Neural crest cell (in vitro differentiated cells): ENCODE measurements around the gene PI4K2A. TPM values are rescaled to one million over a fixed set of nuclear protein-coding genes. Genes with fewer than 3 reads are reported as not detected.

Experiments
- DNase-seq: peaks from one replicate; pipeline ENCODE4 v3.0.0; 2021; ENCODE audit warnings: low read depth, mixed read lengths, low spot score
- H3K27ac Mint-ChIP-seq: one replicate; pipeline ENCODE4 v1.8.0; 2021; ENCODE audit warnings: mild to moderate bottlenecking, mixed read lengths; ENCODE audit not compliant: unreplicated experiment
- H3K27me3 Mint-ChIP-seq: 2 replicates; pipeline ENCODE4 v1.8.0; 2021; ENCODE audit warnings: low read depth, mild to moderate bottlenecking, mixed read lengths
- H3K36me3 Mint-ChIP-seq: 2 replicates; pipeline ENCODE4 v1.8.0; 2021; ENCODE audit warnings: low read depth, mild to moderate bottlenecking, mixed read lengths
- H3K4me1 Mint-ChIP-seq: 2 replicates; pipeline ENCODE4 v1.8.0; 2021; ENCODE audit warnings: mixed read lengths
- H3K4me3 Mint-ChIP-seq: one replicate; pipeline ENCODE4 v1.8.0; 2021; ENCODE audit warnings: mild to moderate bottlenecking, mixed read lengths
- H3K9me3 Mint-ChIP-seq: 2 replicates; pipeline ENCODE4 v1.8.0; 2021; ENCODE audit warnings: mixed read lengths
- CTCF ChIP-seq: fragments of 200-600 bp; sonication (generic); conservative IDR thresholded peaks from 2 replicates; pipeline ENCODE4 v1.5.0; 2021; ENCODE audit warnings: antibody characterized with exemption, mild to moderate bottlenecking
- total RNA-seq: library from RNA; stranded (reverse); gene quantifications from 2 replicates; pipeline ENCODE4 v1.2.1, GENCODE V29; 2021

PI4K2A gene
- total RNA-seq, 1 donor from 2014 or later, result 19.4 TPM

GRCh38 chr10:97598407-97599271 is 41.8 kb upstream of the PI4K2A start:
- Mint-ChIP-seq H3K36me3 (no peaks in the 10 kb centered on the region), H3K4me3 (no peak overlapping the region), H3K4me1 (no peaks in the 10 kb centered on the region), H3K27me3 (no peaks in the 10 kb centered on the region), H3K9me3 (no peaks in the 10 kb centered on the region), H3K27ac (no peak overlapping the region)
- no peak for DNase-seq
- no peak for TF ChIP-seq CTCF

GRCh38 chr10:97599272-97599619 is 41.2 kb upstream of the PI4K2A start:
- no peak overlapping the region for H3K27ac Mint-ChIP-seq
- no peaks in the 10 kb centered on the region for H3K4me1 Mint-ChIP-seq
- no peaks in the 10 kb centered on the region for H3K9me3 Mint-ChIP-seq

GRCh38 chr10:97600616-97601015 is 39.9 kb upstream of the PI4K2A start:
- no peaks in the 10 kb centered on the region for H3K9me3 Mint-ChIP-seq
- H3K4me3 Mint-ChIP-seq, result no peak overlapping the region
- no peaks in the 10 kb centered on the region for H3K27me3 Mint-ChIP-seq
- H3K27ac Mint-ChIP-seq, result no peak overlapping the region
- TF ChIP-seq CTCF, result no peak
- no peaks in the 10 kb centered on the region for H3K4me1 Mint-ChIP-seq
- DNase-seq, result no peak
- H3K36me3 Mint-ChIP-seq, result no peaks in the 10 kb centered on the region

More at GRCh38 chr10:97599272-97599619, 41.2 kb upstream of the PI4K2A start:
- DNase-seq, result no peak
- Mint-ChIP-seq H3K27me3 (no peaks in the 10 kb centered on the region), H3K36me3 (no peaks in the 10 kb centered on the region), H3K4me3 (no peak overlapping the region)
- no peak for TF ChIP-seq CTCF

- Mint-ChIP-seq H3K36me3 (no peaks in the 10 kb centered on the region), H3K4me1 (no peaks in the 10 kb centered on the region), H3K9me3 (no peaks in the 10 kb centered on the region), H3K4me3 (no peak overlapping the region), H3K27me3 (no peaks in the 10 kb centered on the region), H3K27ac (no peak overlapping the region)
- TF ChIP-seq CTCF, result no peak
- no peak for DNase-seq
These were observed 38.9 kb upstream of the PI4K2A start for GRCh38 chr10:97601268-97602215.

- no peak for TF ChIP-seq CTCF
- H3K4me3 Mint-ChIP-seq, result no peak overlapping the region
- no peaks in the 10 kb centered on the region for H3K36me3 Mint-ChIP-seq
- H3K27me3 Mint-ChIP-seq, result no peaks in the 10 kb centered on the region
- H3K27ac Mint-ChIP-seq, result peak overlapping the region; percentile 2
- H3K9me3 Mint-ChIP-seq, result no peaks in the 10 kb centered on the region
- peaks cover 12% of the 10 kb centered on the region for H3K4me1 Mint-ChIP-seq
- no peak for DNase-seq
These were observed 33.3 kb upstream of the PI4K2A start for GRCh38 chr10:97607095-97607636.
